HG03108 (cell line): ENCODE results near the gene GPATCH2L.

Experiments used
- ATAC-seq: cut with Tn5 transposase; IDR thresholded peaks from one replicate; pipeline ENCODE4 v1.9.1; 2021; ENCODE audit warnings: moderate library complexity; ENCODE audit not compliant: unreplicated experiment

GPATCH2L gene

DNA sequence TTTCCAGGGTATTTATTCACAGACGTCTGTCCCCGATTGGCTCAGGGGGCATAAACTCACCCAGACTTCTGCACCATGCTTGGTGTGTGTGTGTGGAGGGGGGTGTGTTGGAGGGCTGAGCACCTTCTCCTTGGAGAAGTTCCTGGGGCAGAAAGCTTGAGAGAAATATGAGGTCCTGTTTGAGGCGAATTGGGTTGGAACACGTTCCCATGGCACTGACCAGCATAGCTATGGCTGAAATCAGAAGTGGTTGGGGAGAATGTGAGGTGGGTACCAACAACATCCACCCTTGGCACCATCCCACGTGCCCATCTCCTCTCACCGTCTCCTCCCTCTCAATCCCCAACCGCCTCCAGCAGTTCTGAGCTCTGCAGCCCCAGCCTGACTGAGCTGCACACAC lies 16.0 kb upstream of the GPATCH2L start:
- no peak for ATAC-seq

DNA sequence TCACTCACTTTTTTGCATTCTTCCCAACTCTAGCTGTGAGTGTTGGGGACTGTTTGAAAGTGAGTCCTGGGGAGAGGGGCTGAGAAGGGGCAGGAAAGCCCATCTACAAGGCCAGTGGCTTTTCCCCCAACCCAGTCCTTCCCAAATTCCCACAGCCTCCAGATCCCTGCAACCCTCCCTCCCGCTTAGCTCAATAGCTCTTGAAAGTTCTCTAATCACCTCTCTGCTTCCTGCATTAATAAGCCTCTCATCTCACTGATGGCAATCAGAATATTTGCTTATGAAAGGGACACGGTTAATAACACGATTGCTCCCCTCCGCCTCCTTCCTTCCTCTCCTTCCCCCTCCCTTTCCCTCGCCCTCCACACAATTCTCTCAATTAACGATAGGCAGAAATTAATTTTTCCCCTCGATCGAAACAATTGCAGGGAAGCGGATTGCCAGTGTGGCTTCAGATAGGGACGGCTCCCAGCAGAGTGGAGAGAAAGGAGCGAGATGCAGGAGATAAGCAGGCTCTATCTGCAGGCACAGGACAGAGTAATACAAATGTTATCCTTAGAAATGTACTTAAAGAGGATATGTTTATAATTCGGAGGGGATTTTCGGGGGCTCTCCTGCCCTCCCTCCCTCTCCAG lies 15.1 kb upstream of the GPATCH2L start:
- ATAC-seq = no peak

DNA sequence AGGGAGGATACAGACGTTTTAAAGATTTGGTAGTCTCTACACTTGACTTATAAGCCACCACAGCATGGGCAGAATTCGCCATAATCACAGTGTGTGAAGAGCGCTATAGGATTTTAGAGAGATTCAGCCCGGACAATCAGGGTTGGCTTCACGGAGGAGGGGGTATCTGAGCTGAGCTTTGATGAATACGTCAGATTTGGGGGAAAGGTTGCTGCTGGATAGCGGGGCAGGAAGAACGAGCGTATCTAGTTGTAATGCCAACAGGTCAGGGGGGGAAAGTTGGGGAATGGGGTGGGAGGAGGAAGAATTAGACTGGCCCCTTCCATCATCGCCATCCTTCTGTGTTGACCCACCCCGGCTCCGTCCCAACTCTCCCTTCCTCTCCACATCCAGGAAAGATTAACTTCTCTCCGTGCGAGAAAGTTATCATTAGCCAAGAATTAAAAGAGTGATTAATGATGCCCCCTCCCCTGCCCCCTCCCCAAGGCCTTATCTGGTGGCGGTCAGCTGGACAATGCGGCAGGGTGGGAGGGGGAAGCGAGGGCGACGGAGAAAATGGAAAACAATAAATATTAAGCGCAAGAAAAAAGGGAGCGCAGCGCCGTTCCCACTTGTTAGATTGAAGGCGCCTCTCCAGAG lies 13.5 kb upstream of the GPATCH2L start:
- ATAC-seq = no peak

DNA sequence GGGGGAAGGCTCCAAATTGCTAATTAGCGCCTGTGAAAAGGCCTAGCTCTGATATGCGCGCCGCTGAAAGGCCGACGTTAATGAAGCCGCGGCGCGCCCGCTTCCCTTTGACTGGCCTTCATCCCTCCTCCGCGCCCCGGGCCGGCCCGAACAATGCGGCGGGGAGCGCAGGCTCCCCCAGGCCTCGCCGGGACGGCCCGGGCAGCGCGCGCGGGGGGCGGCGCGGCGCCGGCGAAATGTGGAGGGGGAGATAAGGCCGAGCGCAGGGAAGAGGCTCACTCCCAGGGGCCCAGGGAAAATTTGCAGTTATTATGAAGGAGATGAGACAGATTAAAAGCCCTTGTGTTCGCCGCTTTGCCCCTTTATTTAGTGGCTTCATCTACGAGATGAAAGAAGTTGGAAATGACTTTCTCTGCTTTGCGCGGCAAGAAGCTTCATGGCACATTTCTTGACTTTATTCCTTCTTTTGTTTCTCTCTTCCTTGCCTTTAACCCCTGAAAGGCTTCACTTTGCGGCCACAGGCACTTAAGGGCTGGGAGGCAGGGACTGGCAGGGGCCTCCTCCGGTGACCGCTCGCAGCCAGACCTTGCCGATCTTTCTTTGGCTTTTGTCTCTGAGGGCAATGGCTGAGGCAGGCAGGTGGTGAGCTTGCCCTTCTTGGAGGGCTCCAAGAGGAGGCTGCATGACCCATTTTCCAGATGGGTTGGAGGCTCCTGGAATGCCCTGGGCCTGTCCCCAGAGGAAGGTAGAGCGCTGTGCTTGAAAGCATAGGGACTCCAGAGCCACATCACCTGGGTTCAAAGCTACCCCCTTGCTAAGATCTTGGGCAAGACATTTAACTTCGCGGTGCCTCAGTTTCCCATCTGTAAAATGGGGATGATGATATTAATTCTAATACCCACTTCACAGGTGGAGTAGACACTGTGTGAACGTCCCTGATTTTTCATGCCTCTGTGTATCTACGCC lies 12.7 kb upstream of the GPATCH2L start:
- ATAC-seq = no peak

- no peak for ATAC-seq
Measured at GRCh38 chr14:76143642-76144041, 8.1 kb upstream of the GPATCH2L start.

- no peak for ATAC-seq
Measured at GRCh38 chr14:76146976-76147375, 4.7 kb upstream of the GPATCH2L start.

DNA sequence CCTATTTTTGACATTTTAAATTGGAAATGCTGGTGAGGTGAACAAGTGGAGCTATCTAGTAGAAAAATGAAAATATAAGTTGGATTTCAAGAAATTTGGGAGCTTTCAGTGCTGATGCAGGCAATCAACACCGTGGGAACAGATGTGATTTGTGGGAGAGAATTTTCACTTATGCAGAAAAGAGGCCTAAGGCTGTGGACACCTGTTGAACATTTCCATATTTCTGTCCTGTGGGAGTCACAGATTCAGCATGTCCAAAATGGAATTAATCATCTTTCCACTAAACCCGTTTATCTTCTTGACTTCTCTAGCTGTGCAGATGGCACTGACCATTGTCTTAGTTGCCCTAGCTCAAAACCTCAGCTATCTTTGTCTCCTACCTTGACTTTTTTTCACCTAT lies 2.5 kb upstream of the GPATCH2L start:
- no peak for ATAC-seq

GRCh38 chr14:76152333-76152681 lies 585 bp downstream of the GPATCH2L start:
- ATAC-seq = peak; percentile 81

DNA sequence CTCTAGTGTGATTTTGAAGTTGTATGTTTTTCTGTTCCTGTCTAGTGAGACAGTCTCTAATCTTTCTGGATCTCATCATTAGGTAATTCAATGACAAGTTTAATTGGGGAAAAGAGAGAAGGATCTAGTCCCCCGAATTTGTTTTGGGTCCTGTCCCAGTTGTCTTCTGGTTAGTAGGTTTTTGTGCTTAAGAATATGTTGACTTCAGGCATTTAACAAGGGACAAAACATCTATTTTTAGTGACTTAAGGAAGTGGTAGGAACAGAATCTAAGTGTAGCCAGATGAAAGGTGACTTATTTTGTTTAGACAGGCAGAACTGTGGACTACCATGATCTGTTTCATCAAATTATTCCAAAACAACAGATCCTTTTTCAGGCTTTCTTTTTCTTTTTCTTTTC lies 2.2 kb downstream of the GPATCH2L start:
- ATAC-seq = no peak

DNA sequence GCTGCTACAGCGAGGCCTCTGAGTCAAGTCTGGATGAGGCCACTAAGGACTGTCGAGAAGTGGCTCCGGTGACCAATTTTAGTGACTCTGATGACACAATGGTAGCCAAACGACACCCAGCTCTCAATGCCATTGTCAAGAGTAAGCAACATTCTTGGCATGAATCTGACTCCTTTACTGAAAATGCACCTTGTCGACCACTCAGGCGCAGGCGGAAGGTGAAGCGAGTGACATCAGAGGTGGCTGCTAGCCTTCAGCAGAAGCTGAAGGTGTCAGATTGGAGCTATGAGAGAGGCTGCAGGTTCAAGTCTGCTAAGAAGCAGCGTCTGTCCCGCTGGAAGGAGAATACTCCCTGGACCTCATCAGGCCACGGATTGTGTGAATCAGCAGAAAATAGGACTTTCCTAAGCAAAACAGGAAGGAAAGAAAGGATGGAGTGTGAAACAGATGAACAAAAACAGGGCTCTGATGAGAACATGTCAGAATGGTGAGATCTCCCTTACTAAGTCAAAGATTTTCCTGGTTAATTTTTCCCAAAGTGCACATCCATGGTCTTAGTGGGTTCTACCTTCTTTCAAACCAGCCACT lies 2.9 kb downstream of the GPATCH2L start:
- ATAC-seq = no peak

GRCh38 chr14:76163668-76164363 lies 12.1 kb downstream of the GPATCH2L start:
- ATAC-seq = no peak

DNA sequence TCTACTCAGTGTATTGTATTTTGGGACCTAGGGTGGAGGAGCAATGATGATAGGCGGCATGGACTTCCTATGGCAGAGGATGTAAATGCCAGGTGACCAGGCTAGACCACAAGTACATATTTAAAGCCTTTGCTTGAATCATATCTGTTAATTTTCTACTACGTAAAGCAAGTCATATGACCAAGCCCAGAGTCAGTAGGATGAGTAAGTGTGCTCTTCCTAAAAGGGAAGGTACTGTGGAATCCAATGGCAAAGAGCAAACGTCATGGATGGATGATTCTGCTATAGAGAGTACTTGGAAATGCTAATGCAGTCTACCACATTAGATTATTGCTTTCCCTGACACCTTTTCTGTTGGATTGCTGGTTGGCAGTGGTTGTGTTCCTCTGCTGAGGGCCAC lies 16.8 kb downstream of the GPATCH2L start:
- no peak for ATAC-seq

DNA sequence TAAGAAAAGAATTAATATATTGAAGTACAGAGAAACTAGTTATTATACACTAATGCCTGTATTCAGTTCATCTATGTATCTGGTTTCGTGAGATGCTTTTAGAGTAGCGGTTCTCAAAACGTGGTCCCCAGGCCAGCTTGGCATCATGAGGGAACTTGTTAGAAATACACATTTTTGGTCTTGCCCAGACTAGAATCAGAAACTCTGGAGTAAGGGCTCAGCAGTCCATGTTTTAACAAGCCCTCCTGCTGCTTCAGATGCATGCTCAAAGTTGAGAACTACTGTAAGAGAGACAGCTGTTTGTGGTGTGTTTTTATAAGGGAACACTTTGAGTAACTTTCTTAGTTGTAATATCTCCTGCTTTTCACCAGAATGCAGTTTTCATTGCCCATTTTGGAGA lies 18.1 kb downstream of the GPATCH2L start:
- ATAC-seq = no peak

GRCh38 chr14:76174982-76175381 lies 23.3 kb downstream of the GPATCH2L start:
- no peak for ATAC-seq

- no peak for ATAC-seq
Measured at GRCh38 chr14:76175942-76176341, 24.2 kb downstream of the GPATCH2L start.

GRCh38 chr14:76181546-76181945 lies 29.8 kb downstream of the GPATCH2L start:
- ATAC-seq = no peak

DNA sequence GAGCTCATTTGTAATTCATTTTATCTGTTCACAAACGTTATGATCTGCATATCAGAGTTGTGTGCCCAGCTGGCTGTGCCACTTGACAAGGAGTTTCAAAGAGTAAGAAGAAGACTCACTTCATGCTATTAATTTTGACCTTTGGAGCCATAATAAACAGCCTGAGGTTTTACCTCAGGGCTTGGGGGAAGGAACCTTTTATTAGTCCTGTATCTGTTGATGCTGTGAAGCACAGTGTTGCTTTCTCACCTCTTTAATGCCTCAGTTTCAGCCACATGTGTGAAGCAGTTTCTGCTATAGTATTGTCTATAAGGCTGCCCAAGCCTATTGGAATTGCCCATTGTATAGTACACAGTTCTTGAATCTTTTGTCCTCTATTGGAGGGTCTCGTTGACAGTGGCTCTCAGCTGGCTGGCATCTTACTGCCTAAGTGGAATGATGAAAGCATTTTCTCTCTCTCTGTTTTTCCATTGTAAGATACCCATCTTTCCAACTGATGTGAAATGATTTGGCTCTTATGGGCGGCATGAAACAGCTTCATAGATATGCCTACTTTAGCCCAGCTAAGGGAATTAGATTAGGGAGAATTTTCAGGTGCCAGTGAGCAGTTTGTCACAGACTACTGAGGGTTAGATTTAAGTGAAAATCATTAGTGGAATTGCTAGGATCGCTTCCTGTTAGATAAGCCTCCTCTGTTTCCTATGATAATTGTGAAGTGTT lies 34.7 kb downstream of the GPATCH2L start:
- ATAC-seq = peak; percentile 69

GRCh38 chr14:76191297-76191696 lies 39.6 kb downstream of the GPATCH2L start:
- no peak for ATAC-seq

DNA sequence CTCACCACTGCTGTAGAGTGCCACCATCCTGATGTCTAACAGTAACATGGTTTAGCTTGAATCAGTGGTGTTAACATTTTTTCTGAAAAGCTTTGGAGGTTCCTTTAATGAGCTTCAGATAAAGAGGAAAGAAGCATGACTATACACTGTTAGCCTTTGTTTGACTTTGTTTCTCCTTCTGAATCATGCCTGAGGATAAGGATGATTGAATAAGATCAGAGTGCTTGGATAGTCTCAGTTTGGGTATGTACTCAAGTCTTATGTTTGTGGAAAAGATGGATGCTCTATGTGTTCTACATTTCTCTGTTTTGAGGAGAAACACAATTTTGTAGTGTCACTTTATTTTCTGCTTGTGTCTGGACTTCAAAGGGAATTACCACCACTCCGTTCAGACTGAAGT lies 42.0 kb downstream of the GPATCH2L start:
- no peak for ATAC-seq

GRCh38 chr14:76194327-76194726 lies 42.6 kb downstream of the GPATCH2L start:
- peak; percentile 48 for ATAC-seq
